ENCODE measurements around the gene NUB1. TPM values are rescaled to one million over a fixed set of nuclear protein-coding genes. Genes with fewer than 3 reads are reported as not detected.

The NUB1 gene
- total RNA-seq, 2 donors from 2014 or later = 30.6 to 37.3 TPM

- intact Hi-C loops (cut with DNase I) = no loop called here
- ATAC-seq (no peak), DNase-seq (no peak)
These were observed 51.7 kb downstream of the NUB1 start for GRCh38 chr7:151393031-151393977.

GRCh38 chr7:151394076-151395035 lies 52.7 kb downstream of the NUB1 start:
- DNase-seq (no peak), ATAC-seq (no peak)
- intact Hi-C loops (cut with DNase I) = no loop called here

DNA sequence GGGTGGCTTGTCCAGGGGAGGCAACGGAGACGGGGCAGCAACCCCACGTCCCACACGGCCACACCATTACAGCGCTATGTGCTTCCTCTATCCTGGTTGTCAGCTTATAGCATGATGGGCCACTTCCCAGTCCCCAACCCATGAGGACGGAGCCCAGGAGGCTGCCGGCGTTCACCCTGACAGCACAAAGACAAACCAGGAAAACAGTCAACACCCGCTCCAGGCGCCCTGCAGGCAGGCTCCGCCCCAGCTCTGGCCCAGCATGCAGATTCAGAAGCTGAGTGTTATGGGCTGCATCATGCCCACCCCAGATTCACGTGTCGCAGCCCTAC lies 53.4 kb downstream of the NUB1 start:
- ATAC-seq (no peak), DNase-seq (no peak)
- intact Hi-C loops (cut with DNase I) = no loop called here

DNA sequence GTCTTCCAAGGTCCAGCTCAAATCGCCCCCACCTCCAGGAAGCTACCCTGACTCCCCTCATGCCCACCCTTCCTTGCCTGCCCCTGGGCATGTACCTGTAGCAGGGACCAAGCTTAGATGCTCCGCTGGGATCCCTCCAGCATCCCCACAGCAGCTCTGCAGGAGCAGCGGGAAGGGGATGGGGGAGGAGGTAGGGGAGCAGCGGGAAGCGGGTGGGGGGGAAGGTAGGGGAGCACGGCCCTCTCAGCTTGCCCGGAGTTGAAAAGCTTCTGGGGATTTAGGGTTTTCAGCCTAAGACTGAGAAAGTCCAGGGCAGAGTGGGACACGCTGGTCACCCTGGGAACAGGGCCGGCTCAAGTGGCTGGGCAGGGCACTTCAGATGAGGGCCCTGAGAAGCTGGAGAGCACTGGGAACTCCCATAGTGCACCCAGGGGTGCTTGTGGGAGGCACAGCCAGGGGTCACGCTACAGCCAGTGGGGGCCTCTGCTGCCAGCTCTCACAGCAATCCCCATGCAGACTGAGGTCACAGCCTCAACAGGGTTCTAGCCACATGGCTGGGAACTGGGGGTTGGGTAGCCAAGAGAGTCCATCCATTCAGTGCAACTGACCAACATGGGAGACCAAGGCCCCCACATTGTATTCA lies 54.8 kb downstream of the NUB1 start:
- no peak for ATAC-seq
- no peak for DNase-seq
- intact Hi-C loops (cut with DNase I) = no loop called here

DNA sequence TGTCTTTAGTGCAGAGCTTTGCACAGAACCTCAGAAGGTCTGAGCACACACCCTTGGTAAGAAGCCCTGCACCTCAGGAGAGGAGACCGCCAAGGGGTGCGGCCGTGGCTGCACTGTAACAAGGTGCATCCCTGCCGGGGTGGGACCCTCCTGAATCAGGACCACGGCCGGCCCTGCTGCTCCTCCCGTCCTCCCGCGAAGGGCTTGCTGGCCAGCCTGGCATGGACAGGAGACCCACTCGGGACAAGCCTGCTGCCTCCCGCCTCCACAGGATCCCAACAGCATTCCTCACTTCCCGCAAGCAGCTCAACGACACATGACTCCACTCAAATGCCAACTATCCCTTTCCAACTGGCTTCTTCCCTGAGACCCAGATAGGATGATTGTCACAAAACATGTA lies 55.4 kb downstream of the NUB1 start:
- ATAC-seq (no peak), DNase-seq (no peak)
- intact Hi-C loops (cut with DNase I) = no loop called here

DNA sequence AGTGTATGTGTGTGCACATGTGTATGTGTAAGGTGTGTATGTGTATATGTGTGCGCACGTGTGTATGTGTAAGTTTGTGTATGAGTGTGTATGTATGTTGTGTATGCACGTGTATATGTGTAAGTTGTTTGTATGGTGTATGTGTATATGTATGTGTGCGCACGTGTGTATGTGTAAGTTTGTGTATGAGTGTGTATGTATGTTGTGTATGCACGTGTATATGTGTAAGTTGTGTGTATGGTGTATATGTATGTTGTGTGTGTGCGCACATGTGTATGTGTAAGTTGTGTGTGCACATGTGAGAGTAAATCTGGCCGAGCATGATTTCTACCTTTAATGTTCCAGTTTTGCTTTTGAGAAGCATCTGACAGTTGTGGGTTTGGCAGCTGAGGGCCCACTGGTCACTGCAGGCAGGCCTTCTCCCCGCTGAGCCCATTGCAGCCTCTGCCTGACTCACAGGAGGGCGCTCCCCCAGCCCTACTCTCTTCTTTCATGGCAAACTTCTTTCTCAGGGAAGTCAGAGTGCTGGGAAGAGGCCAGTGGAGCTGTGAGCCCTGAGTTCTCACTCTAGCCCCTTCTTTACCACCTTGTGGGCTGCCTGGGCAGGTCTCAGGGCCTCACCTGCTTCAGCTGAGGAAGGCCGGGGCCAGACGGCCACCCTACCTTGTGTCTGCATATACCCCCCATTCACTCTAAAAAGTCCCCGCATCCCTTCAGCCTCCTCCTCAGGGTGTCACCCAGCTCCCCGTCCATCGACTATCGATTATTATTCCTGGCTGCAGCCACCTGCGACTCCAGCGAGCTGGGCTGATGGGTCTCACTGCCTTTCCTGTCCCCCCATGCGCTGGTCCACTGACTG lies 57.1 kb downstream of the NUB1 start:
- ATAC-seq = no peak
- intact Hi-C loops (cut with DNase I) = no loop called here
- DNase-seq = no peak

DNA sequence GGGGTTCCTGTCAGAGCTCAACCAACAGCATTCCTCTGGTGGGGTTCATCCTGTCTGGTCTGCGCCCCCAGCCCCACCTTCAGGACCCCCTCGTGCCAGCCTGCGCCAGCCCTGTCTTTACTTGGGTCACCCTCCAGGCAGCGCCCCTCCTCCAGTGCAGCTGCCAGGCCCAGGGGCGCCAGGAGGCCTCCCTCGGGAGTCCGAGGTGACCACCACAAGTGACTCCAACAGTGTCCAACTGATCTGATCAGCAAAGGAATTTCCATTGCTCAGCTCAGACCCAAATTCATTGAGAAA lies 57.6 kb downstream of the NUB1 start:
- DNase-seq (no peak), ATAC-seq (no peak)
- intact Hi-C loops (cut with DNase I) = no loop called here

- DNase-seq (no peak), ATAC-seq (no peak)
- intact Hi-C loops (cut with DNase I) = no loop called here
These were observed 58.3 kb downstream of the NUB1 start for GRCh38 chr7:151399906-151400305.

GRCh38 chr7:151400626-151401315 lies 59.2 kb downstream of the NUB1 start:
- intact Hi-C loops (cut with DNase I) = no loop called here
- no peak for ATAC-seq

DNA sequence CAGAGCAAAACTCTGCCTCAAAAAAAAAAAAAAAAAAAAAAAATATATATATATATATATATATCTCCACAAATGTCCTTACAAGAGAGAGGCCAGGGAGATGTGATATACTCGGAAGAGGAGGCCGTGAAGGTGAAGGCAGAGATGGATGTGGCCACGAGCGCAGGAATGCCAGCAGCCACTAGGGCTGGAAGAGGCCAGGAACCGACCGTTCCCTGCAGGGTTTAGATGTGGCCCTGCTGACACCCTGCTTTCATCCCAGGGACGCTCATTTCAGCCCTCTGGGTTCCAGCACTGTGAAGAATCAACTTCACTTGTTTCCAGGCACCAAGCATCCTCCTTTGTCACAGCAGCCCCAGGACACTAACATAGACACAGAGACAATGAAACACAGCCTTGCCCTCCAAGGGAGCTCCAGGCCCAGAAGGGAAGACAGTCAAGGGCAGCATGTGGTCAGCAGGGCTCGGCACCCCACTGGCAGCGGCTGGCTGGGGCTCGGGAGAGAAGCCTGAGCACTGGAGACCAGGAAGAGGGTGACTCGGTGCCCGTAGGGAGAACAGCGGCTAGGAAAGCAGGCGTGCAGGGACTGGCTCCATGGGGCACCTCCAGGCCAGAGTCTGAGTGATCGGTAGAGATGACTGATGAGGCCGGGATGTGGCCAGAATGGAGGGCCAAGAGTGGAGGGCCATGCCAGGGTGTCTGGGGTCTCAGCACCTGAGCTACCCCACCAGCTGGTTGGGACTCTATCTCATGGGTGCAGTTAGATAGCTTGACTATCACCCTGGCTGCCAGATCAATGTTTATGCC lies 60.6 kb downstream of the NUB1 start:
- intact Hi-C loops (cut with DNase I) = no loop called here
- DNase-seq (no peak), ATAC-seq (no peak)

More at GRCh38 chr7:151400626-151401315, 59.2 kb downstream of the NUB1 start:
- no peak for DNase-seq

DNA sequence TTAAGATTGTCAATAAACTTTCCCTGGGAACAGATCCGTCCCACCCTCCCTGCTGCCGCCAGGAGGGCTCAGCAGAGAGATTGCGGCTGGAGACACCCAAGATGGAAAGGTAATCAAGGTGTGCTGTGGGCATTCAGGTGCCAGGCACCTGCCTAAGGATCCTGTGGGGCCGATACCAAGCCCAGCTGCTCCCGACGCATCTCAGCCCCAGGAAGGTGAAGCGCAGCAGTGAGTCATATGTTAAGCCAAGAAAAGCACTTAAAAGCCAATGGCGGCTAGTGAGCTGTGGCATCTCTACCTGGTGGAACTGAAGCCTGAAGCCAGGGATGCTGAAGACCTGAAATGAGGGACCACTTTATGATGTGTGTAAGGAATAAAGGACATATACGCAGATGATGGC lies 62.2 kb downstream of the NUB1 start:
- ATAC-seq = no peak
- DNase-seq = no peak
- intact Hi-C loops (cut with DNase I) = no loop called here

GRCh38 chr7:151404216-151405011 lies 62.8 kb downstream of the NUB1 start:
- intact Hi-C loops (cut with DNase I) = no loop called here
- peak in 1 of 2 donors; percentile 66 for ATAC-seq
- peak; percentile 42 for DNase-seq

- no peak for DNase-seq
- intact Hi-C loops (cut with DNase I) = no loop called here
- ATAC-seq = no peak
These were observed 63.4 kb downstream of the NUB1 start for GRCh38 chr7:151405056-151405455.

- intact Hi-C loops (cut with DNase I) = no loop called here
- ATAC-seq = no peak
- no peak for DNase-seq
These were observed 64.0 kb downstream of the NUB1 start for GRCh38 chr7:151405588-151405987.

GRCh38 chr7:151406051-151406875 lies 64.7 kb downstream of the NUB1 start:
- intact Hi-C loops (cut with DNase I) = no loop called here
- DNase-seq (no peak), ATAC-seq (no peak)

Data from left cardiac atrium (tissue), 4 donors.